Suppressor macrophage treated with lipopolysaccharide for 4 hours (primary cell): Measurements from ENCODE around the gene NRG2.

Experiments
- DNase-seq: peaks from one replicate; pipeline ENCODE4 v3.0.0-alpha.2; 2020

NRG2 gene

DNA sequence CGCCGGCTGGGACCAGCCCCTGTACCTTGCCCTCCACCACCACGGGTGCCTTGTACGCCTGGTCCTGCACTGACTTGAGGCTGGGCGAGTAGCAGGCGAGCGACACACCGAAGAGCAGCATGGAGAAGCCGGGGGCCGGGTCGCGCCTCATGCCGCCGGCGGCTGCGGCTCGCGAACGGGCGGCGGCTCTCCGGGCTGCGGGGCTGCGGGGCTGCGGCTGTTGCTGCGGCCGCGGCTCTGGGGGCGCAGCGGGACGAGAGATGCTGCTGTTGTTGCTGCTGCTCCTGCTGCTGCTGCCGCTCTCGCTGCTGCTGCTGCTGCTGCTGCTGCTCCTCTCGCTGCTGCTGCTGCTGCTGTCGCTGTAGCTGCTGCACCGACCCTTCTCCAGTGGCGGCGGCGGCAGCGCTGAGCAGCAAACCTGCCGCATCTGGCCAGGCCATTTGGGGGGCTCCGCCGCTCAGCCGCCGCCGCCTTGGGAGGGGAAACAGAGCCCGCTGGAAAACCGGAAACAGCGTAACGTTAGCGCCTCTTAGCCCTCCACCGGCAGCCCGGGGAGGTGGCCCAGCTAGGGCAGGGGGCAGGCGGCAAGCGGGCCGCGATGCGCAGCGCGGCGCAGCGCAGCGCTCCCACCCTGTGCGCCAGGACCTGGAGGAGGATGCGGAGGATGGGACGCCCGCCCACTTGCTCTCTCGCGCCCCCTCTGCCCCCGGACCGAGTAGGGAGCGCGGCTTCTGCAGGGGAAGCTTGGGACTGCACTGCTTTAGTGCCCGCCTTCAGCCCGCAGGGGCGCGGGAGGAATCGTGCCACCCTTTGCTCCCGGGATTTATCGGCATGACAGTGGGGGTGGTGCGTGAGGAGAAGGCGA is at the start of gene NRG2:
NRG2 (minus strand) TSS at position 657 of the 865 bp plus-strand sequence.
- DNase-seq: peak; percentile 21

- DNase-seq: no peak
Measured at GRCh38 chr5:140090251-140090650, 47.2 kb upstream of the NRG2 start.

DNA sequence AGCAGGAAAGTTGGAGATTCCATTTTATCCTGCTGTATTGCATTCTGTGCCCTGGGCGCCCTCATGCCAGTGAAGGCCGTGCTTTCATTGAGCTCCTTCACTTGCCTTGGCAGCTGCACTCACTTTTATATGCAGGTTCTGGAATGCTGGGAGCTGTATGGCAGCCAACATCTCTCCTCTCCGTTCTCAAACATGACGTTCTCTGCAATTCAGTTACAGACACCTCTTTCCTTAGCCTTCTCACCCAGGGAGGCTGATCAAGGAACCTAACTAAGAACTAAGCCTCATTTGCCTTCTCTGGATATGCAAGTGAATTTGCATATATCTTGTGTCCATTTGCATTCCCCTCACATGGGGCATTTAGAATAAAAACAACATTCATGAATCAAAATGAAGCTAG is 41.4 kb upstream of the NRG2 start:
- DNase-seq: no peak

- DNase-seq: no peak
Measured at GRCh38 chr5:140083650-140084049, 40.6 kb upstream of the NRG2 start.

- no peak for DNase-seq
Measured at GRCh38 chr5:140083120-140083519, 40.0 kb upstream of the NRG2 start.

GRCh38 chr5:140076788-140077187 is 33.7 kb upstream of the NRG2 start:
- DNase-seq: no peak

- no peak for DNase-seq
Measured at GRCh38 chr5:140076142-140076541, 33.0 kb upstream of the NRG2 start.

- no peak for DNase-seq
Measured at GRCh38 chr5:140075371-140075770, 32.3 kb upstream of the NRG2 start.

GRCh38 chr5:140073296-140073695 is 30.2 kb upstream of the NRG2 start:
- DNase-seq: peak; percentile 53

DNA sequence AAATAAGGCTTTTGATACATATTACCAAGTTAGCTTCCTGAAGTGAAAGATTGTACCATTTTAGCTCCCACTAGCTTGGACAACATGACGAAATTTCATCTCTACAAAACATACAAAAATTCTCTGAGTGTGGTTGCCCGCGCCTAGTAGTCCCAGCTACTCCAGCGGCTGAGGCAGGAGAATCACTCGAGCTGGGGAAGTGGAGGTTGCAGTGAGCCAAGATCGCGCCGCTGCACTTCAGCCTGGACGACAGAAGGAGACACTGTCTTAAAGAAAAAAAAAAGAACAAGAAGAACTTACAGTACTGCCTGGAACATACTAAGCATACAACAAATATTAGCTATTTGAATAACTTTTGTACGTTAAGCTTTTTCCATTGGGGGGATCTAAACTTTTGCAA is 29.7 kb upstream of the NRG2 start:
- no peak for DNase-seq

DNA sequence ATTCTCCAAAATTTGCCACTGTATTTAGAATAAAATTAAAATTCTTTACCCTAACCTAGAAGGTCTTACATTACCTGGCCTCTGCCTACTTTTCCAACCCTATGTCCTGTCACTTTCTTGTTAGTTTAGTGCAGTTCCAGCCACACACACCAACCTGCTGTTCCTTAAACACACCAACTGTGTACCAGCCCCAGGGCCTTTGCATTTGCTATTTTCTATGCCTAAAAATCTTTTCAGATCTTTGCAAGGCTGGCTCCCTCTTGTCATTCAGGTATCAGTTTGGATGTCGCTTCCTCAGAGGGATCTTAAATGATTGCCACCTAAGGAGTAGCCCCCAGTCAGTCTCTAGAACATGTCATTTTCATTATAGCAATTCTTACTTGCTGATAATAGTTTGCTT is 17.7 kb upstream of the NRG2 start:
- DNase-seq: no peak

- no peak for DNase-seq
Measured at GRCh38 chr5:140058212-140058932, 15.3 kb upstream of the NRG2 start.

DNA sequence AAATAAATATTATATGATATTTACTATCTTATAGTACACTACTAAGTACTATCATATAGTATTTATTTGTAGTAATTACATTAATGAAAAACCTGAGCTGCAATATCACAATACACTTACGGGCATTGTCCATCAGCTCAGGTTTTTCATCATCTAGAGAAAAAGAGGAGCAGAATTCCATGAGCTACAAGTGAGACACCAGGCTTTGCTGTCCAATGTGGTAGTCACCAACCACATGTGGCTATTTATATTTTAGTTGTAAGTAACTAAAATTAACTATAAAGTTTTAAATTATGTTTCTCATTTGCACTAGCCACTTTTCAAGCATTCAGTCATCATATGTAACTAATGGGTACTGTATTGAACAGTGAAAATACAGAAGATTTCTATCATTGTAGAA is 13.8 kb upstream of the NRG2 start:
- DNase-seq: no peak

DNA sequence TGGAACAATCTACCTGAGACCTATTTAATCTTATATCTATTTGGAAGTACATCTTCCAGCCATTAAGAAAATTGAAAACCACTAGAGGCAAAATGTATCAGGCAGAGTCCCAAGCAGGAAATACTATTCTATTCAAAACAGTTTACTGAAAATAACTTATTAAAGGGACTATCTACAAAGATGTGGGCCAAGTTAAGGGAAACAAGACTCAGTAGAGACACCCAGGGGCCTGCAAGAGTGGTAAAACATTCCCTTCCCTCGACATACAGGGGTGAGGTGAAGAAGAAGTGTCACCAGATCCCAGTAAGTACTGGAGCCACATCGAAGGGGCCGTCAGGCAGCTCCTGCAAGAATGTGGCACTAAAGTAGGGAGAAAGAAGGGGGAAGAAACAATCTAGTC is 12.1 kb upstream of the NRG2 start:
- DNase-seq: no peak

DNA sequence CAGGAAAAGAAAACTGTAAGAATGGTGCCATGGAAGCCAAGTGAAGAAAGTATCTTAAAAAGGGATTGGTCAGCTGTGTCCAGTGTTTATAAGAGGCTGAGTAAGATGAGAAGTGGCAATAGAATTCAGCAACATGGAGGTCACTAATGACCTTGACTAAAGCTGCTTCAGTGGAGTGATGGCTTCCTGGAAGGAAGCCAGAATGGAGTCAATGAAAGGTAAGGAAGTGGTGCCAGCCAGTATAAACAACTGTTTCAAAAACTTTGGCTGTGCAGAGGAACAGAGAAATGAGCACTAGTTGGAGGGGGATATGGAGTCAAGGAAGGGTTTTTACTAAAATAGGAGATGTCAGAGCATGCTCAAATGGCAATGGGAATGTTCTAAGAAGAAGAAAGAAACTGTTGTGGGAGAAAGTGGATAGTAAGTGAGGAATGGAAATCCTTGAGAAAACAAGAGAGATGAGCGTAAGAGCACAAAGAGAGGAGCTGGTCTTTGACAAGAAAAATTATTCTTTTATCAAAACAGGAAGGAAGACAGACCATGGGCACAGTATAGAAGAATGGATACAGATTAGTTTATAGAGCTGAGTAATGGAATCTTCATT is 11.1 kb upstream of the NRG2 start:
- DNase-seq: no peak

- DNase-seq: no peak
Measured at GRCh38 chr5:140051950-140052349, 8.9 kb upstream of the NRG2 start.

DNA sequence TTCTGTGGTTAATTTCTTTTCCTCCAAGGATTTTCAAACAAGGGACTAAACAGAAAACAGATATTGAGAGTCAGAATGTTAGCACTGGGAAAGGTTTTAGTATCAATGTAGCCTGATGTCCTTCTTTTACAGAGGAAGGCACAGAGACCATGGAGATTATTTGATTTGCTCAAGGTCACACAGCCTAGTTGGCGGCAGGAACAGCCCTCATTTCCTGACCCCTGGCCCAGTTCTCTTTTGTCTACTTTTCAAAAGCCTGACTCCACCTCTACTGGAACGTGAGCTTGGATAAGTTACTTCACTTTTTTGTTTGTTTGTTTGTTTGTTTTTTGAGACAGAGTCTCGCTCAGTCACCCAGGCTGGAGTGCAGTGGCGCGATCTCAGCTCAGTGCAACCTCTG is 6.6 kb upstream of the NRG2 start:
- no peak for DNase-seq

- no peak for DNase-seq
Measured at GRCh38 chr5:140049205-140049604, 6.1 kb upstream of the NRG2 start.

GRCh38 chr5:140044041-140044440 is 942 bp upstream of the NRG2 start:
- DNase-seq: no peak

DNA sequence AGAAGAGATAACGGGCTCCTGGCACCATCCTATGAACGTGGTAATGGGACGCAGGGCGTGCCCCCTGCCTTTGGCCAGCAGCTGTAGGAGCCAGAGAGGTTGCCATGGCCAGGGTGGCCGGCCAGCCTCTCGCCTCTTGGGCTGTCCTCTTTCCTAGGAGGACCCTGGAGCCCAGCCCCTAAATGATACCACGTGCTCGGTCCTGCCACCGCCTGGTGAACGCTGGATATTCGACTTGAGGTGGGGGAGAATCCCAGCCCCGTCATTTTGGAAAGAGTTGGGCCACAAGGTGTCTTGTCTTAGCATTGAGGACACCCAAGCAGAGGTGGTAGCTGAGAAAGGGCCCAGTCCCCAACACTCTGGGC is 391 bp upstream of the NRG2 start:
- no peak for DNase-seq

DNA sequence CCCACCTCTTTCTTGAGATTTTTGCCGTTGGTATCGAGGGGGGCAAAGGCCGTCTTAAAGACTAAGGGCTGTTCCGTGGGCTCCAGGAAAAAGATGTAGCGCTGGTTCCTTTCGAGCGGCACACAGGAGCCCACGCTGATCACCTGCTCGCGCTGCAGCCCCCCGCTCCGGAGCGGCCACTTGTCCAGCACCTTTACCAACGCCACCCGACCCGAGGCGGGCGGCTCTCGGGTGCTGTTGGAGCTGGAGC is 781 bp downstream of the NRG2 start:
- no peak for DNase-seq

- peak; percentile 44 for DNase-seq
Measured at GRCh38 chr5:140041492-140042392, 1.4 kb downstream of the NRG2 start.

- no peak for DNase-seq
Measured at GRCh38 chr5:140041099-140041491, 2.0 kb downstream of the NRG2 start.
